ENCODE data around the gene PGAP1.

PGAP1 gene, protein sequence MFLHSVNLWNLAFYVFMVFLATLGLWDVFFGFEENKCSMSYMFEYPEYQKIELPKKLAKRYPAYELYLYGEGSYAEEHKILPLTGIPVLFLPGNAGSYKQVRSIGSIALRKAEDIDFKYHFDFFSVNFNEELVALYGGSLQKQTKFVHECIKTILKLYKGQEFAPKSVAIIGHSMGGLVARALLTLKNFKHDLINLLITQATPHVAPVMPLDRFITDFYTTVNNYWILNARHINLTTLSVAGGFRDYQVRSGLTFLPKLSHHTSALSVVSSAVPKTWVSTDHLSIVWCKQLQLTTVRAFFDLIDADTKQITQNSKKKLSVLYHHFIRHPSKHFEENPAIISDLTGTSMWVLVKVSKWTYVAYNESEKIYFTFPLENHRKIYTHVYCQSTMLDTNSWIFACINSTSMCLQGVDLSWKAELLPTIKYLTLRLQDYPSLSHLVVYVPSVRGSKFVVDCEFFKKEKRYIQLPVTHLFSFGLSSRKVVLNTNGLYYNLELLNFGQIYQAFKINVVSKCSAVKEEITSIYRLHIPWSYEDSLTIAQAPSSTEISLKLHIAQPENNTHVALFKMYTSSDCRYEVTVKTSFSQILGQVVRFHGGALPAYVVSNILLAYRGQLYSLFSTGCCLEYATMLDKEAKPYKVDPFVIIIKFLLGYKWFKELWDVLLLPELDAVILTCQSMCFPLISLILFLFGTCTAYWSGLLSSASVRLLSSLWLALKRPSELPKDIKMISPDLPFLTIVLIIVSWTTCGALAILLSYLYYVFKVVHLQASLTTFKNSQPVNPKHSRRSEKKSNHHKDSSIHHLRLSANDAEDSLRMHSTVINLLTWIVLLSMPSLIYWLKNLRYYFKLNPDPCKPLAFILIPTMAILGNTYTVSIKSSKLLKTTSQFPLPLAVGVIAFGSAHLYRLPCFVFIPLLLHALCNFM

DNA sequence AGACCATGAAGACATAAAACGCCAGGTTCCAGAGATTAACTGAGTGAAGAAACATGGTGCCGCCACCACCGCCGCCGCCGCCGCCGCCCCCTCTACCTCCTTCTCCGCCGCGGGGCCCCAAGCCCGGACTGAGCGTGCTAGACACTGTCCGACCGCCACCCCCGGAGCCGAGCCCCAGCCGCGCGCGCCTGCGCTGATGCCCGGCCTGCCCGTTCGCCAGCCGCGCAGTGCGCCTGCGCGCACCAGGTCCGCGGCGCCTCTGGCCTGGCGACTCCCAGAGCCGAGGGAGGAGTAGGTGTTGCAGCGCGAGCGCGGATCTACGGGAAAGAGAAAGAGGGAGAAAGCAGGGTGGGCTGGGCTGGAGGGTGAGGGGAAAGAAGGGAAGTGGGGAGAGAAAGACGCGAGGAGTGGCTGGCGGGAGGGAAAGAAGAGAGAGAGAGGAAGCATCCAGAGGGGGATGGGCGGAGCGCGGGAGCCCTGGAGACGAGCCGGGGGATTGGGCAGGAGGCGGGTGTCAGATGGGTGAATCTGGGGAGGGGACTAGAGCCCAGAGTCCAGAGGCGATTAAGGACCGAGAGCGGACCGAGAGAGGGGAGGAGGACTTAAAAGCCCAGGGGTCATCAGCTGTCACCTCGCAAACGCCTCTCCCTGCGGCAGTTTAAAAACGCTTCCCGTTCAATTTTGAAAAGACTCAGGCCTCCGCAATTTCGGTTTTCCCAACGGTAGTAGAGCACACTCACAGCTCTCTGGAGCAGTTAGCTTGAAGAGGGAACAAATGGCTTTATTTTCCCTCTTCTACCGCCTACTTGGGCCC, at the start of gene PGAP1:
TSS of gene PGAP1 (minus strand) at position 146 of the 814 bp plus-strand sequence. CDS start at position 55, 91 bp downstream.
- H3K4me3 ChIP-seq (ENCODE audit: low read depth, low read length): peak within 1 kb of the TSS; percentile 86
- TF ChIP-seq, protein P1, sequence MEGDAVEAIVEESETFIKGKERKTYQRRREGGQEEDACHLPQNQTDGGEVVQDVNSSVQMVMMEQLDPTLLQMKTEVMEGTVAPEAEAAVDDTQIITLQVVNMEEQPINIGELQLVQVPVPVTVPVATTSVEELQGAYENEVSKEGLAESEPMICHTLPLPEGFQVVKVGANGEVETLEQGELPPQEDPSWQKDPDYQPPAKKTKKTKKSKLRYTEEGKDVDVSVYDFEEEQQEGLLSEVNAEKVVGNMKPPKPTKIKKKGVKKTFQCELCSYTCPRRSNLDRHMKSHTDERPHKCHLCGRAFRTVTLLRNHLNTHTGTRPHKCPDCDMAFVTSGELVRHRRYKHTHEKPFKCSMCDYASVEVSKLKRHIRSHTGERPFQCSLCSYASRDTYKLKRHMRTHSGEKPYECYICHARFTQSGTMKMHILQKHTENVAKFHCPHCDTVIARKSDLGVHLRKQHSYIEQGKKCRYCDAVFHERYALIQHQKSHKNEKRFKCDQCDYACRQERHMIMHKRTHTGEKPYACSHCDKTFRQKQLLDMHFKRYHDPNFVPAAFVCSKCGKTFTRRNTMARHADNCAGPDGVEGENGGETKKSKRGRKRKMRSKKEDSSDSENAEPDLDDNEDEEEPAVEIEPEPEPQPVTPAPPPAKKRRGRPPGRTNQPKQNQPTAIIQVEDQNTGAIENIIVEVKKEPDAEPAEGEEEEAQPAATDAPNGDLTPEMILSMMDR (conservative IDR thresholded peaks at IDR 0.05; ENCODE audit: low read depth, low read length): no peak
- DNase-seq (ENCODE audit: low read depth): peak; percentile 92

DNA sequence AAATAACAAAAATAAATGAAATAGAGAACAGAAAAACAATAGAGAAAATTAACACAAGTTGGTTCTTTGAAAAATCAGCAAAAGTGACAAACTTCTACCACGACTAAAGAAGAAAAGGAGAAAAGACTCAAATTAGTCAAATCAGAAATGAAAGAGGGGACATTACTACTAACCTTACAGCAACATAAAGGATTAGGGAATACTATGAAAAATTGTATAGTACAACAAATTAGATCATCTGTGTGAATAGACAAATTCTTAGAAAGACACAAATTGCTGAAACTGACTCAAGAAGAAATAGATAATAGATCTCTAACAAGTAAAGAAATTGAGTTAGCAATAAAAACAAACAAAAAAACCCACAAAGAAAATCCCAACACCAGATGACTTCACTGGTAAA, 48.5 kb upstream of the PGAP1 start:
- DNase-seq (ENCODE audit: low read depth): no peak
- TF ChIP-seq, protein P1 (conservative IDR thresholded peaks at IDR 0.05; ENCODE audit: low read depth, low read length): no peak
- H3K4me3 ChIP-seq (ENCODE audit: low read depth, low read length): no peak overlapping the region

DNA sequence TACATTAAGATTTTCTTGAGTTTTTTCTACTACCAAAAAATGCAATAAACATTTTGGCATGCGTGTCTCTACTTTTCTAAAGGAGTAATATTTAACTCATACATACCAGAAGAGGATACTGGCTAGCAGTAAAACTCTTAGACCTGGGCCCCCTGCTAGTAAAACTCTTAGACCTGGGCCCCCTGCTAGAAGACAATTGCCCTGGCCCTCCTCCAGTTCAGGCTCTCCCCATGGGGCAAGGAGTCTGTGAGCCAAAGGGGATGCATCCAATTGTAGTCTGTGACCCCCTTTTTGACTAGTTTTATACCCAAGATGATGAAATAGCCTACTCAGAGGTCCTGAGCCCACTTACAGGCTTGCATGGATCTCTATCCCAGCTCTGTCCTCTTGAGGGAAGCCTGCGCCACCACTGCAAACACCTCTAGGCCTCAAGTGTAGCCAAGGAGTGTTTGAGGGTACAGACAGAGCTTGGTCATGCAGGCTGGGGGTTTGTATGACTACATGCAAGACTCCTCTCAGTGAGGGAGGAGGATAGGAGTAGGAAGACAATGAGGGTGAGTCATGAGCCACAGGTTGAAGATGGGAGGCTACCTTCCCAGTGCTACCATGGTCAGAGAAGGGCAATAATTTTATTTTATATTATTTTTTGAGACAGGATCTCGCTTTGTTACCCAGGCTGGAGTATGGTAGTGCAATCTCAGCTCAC, 45.2 kb upstream of the PGAP1 start:
- no peak for DNase-seq (ENCODE audit: low read depth)
- TF ChIP-seq, protein P1 (conservative IDR thresholded peaks at IDR 0.05; ENCODE audit: low read depth, low read length): no peak

DNA sequence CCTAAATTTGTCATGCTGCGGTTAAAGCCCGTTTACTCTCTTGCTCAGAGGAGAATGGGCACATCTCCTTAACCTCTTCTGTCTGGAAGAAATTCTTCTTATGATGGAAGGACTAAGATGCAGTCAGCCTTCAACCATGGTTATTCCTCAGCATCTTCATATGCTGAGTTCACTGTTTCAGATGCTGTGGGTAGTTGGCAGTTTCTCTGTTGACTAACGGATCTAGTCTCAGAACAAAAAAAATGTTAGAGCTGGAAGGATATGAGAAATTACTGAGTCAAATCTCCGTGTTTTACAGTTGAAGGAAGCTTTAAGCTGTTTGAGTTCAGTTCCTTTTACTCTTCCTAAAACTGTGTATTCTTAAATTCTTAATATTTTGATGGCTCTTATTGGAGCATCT, 43.6 kb upstream of the PGAP1 start:
- H3K4me3 ChIP-seq (ENCODE audit: low read depth, low read length): no peak overlapping the region
- no peak for DNase-seq (ENCODE audit: low read depth)
- TF ChIP-seq, protein P1 (conservative IDR thresholded peaks at IDR 0.05; ENCODE audit: low read depth, low read length): no peak

More for the DNA sequence above, 45.2 kb upstream of the PGAP1 start:
- H3K4me3 ChIP-seq (ENCODE audit: low read depth, low read length): no peak overlapping the region

DNA sequence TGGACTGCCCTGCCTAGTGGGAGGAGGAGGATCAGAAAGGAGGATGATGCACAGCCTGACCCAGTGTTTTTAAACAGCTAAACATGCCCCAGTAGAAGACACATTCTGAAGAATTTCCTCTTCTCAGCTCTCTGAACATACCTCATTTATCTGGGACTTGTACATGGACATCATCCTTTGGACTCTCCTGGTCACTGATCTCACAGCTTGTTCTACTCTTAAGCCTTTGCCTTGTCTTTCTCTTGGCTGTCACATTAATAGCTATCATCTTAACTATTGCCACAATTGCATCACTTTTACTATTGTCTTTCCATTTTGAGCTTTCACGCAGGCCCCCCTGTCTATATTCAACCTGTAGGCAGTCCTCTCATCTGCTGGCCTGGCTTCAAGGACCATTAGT, 42.0 kb upstream of the PGAP1 start:
- TF ChIP-seq, protein P1 (conservative IDR thresholded peaks at IDR 0.05; ENCODE audit: low read depth, low read length): no peak
- no peak overlapping the region for H3K4me3 ChIP-seq (ENCODE audit: low read depth, low read length)
- no peak for DNase-seq (ENCODE audit: low read depth)

DNA sequence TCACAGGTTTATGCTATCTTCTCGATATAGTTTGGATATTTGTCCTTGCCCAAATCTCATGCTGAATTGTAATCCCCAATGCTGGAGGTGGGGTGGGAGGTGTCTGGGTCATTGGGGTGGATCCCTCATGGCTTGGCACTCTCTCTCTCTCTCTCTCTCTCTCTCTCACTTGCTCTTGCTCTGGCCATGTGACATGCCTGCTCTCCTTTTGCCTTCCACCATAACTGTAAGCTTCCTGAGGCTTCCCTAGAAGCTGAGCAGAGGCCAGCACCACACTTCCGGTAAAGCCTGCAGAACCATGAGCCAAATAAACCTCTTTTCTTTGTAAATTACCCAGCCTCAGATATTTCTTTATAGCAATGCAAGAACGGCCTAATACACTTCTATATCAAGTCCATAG, 41.3 kb upstream of the PGAP1 start:
- no peak for DNase-seq (ENCODE audit: low read depth)
- TF ChIP-seq, protein P1 (conservative IDR thresholded peaks at IDR 0.05; ENCODE audit: low read depth, low read length): no peak
- no peak overlapping the region for H3K4me3 ChIP-seq (ENCODE audit: low read depth, low read length)

All from choroid plexus epithelial cell (primary cell).